NCI-H1092 (cell line): ENCODE data around the gene INF2.
"Not testable (repeated sequence)": the region's sequence is repeated elsewhere in the genome, so short reads cannot be mapped to it uniquely, and the experiment has no call there.

Source experiments
- DNase-seq: peaks from one replicate; lab custom pipeline; 2025; lab: John Stamatoyannopoulos, UW

Gene INF2

DNA sequence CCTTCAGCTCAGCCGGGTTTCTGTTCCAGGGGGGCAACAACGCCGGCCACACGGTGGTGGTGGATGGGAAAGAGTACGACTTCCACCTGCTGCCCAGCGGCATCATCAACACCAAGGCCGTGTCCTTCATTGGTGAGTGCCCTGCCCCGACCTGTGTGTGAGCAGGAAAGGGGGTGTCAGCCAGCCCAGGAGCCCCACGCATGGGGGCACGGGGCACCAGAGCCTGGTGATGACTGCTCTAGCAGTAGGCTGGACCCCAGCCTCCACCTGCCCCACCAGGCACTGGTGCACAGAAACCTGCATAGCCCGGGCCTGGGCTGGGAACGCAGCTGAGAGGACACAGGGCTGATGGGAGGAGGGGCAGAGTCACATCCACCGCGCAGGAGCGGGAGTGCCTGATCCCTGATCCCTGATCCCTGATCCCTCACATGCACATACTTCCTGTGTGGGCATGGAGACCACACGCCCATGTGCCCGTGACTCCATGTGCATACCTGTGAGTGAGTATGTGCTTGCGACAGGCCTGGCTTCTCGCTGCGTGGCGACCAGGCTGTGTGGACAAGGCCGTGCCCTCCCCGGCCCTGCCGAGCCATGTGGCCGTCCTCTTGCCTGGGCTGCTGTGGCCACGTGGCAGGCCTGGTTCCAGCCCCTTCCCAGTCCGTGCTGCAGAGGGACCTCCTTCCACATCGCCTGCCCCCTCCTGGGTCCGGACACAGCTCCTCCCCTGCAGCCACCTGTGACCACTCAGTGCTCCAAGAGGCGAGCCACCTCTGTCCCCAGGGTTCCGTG, 45.8 kb downstream of the INF2 start:
- DNase-seq = no peak

DNA sequence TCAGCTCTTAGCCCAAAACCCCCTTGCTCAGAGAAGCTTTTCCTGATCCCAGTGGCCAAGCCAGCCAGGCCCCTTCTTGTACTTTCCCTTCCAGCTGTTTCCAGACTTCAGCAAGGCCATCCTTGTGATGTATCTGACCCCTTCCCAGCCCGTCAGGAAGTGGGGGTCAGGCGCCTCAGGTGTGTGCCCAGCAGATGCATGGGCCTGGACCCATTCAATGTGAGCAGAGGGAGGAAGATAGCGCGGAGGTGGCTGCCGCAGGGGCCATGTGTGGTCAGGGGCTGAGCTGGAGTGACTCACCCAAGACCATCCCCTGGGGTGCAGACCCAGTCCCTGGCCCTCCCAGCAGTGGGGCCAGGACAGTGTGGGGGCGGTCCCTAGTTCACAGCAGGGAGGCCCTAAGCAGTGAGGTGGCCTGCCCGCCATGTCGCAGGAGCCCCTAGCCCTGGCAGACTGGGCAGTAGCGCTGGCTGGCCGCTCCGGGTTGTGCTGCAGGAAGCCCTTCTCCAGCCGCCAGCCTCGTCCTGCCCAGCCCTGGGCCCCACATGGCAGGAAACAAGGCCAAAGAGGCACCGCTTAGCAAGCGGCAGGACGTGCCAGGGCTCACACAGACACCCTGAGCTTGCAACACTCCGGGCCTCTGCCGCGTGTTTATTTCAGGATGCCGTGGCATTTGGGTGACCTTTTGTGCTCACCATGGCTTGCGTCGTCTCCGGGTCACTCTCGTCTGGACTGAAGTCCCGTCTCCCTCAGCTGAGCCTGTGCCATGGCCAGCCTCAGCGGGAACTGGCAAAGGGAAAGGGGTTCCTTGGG, 46.6 kb downstream of the INF2 start:
- DNase-seq = no peak

DNA sequence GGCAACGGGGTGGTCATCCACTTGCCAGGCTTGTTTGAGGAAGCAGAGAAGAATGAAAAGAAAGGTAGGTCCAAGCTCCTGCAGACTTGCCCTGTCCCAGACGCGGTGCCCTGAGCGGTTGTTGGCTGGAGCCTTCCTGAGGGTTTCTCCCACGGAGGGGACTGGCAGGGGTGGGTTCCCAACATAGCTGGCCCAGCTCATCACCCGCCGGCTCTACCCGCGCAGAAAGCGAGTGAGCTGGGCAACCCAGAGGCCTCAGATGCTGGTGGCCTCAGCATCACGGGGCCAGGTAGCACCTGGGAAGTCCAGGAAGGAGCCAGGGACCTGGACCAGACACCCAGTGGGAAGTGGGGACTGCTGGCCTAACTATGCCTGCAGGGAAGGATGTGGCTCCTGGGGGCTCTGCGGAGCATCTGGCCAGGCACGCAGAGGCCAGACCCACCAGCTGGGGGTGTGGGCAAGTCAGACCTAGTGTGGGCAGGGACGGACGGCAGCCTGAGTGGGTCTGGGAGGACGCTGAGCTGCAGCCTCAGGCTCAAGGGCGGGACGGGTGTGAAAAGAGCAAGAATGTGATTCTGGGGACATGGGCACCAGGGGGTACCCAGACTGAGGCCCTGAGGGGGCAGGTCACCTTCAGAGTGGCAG, 49.1 kb downstream of the INF2 start:
- no peak for DNase-seq

DNA sequence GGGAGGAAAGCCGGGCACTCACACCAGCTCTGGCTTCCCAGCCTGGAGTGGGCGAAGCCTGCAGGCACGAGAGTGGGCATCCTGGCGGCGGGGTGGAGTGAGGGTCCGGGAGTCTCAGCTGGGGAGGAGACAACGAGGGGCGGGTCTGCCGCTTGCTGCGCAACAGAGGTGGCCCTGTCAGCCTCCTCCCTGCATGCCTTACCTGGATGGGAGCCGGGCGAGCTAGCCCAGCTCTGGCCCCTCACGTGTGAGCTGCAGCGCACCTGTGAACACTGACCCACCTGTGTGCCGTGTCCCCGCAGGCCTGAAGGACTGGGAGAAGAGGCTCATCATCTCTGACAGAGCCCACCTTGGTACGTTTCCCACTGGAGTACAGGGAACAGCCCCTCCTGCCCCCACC, 49.6 kb downstream of the INF2 start:
- DNase-seq = no peak

DNA sequence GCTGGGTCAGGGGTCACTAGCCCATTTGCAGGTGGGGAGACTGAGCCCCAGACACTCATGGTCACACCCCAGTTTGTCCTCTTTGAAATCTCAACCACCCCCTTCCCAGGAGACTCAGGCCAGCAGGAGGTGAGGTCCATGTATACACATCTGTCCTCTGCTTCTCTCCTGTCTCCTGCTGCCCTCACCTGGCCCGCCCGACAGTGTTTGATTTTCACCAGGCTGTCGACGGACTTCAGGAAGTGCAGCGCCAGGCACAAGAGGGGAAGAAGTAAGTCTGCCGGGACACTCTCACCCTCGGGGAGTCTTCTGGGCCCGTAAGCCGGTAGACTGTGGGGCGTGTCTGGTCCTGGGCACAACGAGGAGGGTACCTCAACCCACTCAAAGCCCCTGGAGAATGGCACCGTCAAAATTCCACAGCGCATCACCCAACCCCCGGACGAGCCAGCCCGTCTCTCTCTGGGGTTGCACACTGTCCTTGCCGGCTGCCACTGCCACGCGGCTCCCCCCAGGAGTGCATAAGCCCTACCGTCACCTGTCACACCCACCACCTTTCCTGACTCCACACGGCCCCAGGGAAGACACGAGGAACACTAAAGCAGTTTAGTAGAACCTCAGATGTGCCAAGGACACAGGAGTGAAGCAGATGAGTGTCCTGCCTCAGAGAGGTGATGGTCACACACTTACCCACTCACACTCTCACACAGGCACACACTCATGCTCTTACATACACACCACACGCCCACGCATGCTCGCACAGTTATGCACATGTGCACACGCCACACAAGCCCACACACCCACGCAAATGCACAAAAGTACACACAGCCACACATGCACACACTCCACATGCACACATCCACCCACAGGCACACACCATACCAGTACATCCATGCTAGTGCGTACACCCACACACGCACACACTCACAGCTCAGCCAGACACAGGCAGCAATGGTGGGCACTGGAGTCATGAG, 50.4 kb downstream of the INF2 start:
- no peak for DNase-seq

DNA sequence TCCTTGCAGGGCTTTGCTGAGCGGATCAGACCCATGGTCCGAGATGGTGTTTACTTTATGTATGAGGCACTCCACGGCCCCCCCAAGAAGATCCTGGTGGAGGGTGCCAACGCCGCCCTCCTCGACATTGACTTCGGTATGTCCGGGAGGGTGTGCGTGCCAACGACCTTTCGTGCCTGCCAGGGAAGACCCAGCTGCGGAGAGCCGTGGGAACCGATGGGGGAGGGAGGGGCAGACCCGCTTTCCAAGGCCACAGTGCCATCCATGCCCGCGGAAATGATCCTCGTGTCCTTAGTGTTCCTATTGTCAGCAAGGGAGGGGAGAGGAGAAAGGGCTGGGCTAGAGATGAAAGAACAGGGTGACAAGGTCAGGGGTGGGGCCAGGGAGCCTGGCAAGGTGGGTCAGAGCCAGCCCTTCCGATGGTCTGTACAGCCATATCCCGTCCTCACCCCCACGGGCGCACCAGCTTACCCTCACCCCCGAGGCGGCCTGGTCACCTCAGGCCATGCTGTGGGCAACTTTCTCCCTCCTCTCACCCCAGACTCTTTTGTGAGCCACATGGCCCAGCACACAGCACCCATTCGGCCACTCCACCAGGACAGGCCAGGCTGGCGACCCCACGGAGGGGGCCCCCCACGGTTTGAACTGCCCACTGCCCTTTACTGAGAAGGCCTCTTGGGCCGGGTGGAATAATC, 51.8 kb downstream of the INF2 start:
- DNase-seq = no peak

DNA sequence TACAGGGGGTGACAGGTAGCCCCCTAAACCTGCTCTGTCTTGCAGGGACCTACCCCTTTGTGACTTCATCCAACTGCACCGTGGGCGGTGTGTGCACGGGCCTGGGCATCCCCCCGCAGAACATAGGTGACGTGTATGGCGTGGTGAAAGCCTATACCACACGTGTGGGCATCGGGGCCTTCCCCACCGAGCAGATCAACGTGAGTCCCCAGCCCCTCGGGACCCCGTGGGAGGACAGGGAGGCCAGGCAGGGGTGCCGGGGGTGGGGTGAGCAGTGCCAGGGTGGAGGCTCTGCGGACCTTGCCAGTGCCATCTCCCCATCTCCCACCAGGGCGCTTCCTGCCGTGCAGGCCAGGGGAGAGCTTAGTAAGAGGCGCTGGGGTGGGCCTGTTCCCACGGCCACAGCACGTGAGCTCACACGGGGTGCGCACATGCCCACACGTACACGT, 52.4 kb downstream of the INF2 start:
- DNase-seq = no peak

DNA sequence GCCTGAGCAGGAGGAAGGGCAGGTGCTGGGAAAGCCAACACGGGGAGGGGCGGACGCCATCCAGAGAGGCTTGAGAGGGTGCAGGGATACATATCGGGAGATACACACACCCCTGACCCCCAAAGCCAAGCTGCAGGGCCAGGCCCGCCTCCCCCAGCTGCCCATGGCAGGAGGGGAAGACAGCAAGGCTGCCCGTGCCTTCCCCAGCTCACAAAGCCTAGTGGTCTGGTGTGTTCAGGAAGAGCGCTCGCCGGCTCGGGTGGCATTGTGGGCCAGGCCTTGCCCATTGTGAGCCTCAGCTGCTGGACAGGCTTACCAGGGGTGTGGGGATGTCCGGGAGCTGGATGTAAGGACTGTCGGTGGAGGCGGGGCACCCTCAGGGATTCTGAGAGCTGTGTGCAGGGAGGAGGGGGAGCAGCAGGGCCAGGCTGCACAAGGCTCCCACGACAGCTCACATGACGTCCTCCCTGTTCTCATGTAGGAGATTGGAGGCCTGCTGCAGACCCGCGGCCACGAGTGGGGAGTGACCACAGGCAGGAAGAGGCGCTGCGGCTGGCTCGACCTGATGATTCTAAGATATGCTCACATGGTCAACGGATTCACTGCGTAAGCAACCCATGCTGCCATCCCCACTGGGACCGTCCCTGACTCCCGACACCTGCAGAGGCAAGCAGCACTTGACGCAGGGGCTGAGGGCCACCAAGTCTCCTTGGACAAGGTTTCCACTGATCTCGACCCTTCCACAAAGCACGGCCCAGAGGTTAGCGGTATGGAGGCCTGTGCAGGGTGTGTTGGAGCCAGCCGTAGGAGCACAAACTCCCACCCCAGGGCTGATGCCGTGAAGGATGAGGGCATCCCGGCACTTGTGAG, 53.4 kb downstream of the INF2 start:
- DNase-seq = no peak

DNA sequence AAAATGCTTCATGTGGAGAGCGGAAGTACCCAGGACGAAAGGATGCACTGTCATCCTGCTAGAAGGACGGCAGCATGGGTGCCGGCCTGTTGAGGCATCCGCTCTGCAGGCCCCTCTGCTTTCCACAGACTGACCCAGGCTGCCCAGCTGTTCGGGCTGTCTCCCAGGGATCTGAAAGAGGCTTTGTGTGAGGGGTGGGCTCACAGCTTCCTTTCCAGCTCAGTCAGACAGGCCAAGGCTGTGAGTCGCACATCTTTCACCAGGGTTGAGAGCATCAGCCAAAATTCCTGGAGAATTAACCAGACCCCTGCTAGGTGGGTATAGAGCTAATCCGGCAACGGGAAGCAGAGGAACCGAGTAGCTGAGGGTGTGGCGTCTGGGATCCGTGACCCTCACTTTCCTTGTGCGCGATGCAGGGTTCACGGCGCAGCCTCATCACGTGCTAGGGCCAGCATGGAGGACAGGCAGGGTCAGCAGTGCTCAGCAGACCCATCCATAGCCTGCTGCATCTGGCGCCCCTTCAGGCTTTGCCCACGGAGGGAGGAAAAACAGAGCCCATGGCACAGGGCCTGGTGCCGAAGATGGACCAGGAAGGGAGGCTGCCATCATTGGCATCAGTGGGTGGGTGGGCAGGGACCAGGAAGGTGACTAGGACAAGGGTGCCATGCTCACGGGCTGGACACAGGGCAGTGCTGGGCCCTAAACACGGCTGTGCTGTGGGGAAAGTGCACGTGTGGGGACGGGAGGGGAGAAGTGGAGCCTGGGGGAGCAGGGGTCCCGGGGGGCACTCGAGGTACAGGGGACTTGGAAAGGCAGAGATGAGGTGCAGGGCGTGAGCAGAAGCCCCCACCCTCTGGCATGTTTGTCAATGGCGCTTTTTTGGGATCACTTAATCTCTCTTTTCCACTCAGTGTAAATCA, 54.3 kb downstream of the INF2 start:
- DNase-seq = no peak

DNA sequence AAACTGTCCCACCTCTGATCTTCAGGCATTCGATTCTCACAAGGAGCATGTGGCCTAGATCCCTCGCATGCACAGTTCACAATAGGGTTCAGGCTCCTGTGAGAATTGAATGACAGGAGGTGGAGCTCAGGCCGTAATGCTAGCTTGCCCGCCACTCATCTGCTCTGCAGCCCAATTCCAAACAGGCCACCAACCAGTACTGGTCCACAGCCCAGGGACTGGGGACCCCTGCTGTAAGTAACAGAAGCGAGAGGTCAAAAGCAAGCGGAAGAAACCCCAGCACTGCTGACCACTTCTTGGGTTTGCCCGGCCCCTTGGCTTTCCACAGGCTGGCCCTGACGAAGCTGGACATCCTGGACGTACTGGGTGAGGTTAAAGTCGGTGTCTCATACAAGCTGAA, 55.1 kb downstream of the INF2 start:
- DNase-seq = no peak

DNA sequence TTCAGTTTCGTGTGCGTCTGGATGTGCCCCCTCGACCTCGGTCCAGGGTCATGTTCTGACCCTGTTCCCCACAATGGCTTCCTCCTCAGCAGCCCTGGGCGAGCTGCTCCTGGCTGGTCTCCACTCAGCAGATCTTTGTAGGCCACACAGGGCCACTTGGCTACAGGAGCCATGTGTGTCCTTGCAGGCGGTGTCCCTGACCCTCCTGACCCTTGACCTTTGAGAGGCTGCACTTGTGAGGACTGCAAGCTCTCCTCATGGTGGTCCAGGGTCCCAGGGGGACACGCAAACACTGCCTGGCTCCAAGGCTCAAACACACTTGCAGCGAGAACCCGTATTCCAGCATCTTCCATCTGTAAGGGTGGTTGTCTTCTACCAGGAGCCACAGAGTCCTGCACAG, 56.0 kb downstream of the INF2 start:
- no peak for DNase-seq

DNA sequence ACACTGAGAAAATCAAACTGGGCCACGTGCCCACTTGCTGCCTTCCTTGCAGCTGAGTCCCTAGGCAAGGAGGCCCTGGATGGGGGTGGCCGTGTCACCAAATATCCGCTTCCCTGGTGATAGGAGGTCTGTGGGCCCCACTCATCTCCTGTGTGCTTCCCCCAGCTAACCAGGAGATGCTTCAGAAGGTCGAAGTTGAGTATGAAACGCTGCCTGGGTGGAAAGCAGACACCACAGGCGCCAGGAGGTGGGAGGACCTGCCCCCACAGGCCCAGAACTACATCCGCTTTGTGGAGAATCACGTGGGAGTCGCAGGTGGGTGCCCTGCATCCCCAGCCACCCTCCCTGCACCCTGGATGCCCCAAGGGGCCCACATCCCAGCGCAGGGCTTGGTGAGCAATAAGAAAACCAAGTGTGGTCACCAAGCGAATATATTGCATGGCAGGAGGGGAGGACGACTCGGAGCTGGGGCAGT, 56.7 kb downstream of the INF2 start:
- no peak for DNase-seq

DNA sequence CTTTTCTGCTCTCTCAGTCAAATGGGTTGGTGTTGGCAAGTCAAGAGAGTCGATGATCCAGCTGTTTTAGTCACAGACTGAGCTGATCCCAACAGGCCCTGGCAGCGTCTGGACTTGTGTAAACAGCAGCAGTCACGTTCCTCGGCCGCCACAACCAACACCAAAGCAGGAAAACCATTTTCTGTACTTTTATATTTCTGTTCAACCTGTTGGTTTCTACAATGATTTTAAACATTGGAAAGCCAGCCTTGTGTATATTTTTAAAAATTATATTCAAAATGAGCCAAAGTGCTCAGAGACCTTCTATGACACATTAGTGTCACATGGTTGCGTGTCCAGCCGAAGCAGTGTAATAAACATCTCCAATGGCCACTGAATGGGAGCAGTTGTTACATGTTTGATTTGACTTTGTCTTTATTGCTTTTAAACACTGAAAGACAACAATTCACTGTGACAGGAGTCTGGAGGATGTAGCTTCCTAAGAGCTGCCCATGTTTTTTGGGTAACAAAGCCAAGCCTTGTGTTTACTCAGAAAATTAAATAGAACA, 57.6 kb downstream of the INF2 start:
- peak; percentile 57 for DNase-seq

DNA sequence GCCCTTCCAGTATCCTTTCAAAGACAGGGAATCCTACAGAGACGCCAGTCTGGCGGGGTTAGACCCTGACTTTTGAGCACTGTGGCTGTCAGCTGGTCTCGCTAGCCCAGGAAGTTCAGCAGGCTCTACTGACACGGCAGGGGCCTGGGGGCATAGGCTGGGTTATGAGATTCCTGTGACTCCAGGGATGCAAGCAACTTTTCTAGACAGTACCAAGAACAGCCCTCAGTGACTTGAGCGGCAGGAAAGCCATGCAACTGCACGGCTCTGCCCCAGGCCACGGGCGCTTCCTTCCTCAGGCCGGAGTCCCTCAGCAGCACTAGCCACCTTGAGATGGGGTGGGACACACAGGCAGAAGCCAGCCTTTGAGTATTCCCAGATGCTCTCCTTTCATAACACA, 58.5 kb downstream of the INF2 start:
- no peak for DNase-seq

DNA sequence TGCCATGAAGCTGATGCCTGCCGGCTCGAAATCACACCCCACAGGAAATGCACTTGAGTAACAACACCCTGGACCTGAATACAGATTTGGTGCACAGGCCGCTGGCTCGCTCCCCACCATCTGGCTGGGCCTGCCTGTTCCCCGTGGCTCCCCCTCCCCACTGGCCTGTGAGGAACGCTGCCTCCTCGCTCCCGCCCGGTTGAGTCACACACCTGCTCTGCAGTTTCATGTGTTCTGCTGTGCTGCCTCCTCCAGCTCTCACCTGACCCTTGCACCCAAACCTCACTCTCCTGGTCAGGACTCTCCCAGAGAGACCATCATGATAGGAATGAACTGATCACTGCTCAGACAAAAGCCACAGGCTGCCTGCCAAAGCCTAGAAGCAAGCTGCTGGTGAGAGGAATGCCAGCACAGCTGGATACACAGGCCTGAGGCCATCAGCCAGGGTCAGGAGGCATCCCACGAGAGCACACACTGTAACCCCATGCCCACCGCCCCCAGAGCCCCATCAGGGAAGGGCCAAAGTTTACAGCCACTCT, 59.8 kb downstream of the INF2 start:
- no peak for DNase-seq

DNA sequence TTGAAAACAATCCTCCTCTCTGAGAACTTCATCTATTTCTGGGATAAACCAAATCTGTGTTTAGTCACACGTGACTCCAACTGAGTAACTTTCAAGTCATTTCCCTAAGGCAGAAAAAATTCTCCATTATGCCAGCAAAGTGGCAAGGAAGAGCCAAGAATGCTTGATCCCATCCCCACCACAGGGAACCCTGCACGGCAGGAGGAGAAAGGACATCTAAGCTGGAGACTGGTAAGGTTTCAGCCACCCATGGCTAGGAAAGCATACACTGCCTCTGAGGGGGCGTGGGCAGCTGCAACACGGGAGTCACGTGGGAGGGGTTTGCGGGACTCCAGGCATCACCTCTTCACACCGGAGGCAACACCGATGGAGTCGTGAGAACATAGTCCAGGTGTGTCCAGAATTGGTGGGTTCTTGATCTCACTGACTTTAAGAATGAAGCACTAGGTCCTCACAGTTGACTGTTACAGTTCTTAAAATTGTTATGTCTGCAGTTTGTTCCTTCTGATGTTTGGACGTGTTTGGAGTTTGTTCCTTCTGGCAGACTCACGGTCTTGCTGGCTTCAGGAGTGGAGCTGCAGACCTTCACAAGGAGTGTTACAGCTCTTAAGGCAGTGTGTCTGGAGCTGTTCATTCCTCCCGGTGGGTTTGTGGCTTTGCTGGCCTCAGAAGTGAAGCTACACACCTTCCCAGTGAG, 60.8 kb downstream of the INF2 start:
- DNase-seq = no peak

DNA sequence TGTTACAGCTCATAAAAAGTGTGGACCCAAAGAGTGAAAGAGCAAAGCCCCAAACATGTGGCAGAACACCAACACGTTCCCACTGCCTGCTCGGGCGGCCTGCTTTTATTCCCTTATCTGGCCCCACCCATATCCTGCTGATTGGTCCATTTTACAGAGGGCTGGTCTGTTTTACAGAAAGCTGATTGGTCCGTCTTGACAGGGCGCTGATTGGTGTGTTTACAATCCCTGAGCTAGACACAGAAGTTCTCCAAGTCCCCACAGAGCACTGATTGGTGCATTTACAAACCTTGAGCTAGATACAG, 61.3 kb downstream of the INF2 start:
- DNase-seq = not testable (repeated sequence)
